ENCODE data around the gene AKAP8L. TPM values are rescaled to one million over a fixed set of nuclear protein-coding genes. Genes with fewer than 3 reads are reported as not detected.
A peak's percentile ranks its signal among the peaks of the same experiment; 100 is the strongest.

The AKAP8L gene
- total RNA-seq, 1 donor from 2014 or later: 75.3 TPM

DNA sequence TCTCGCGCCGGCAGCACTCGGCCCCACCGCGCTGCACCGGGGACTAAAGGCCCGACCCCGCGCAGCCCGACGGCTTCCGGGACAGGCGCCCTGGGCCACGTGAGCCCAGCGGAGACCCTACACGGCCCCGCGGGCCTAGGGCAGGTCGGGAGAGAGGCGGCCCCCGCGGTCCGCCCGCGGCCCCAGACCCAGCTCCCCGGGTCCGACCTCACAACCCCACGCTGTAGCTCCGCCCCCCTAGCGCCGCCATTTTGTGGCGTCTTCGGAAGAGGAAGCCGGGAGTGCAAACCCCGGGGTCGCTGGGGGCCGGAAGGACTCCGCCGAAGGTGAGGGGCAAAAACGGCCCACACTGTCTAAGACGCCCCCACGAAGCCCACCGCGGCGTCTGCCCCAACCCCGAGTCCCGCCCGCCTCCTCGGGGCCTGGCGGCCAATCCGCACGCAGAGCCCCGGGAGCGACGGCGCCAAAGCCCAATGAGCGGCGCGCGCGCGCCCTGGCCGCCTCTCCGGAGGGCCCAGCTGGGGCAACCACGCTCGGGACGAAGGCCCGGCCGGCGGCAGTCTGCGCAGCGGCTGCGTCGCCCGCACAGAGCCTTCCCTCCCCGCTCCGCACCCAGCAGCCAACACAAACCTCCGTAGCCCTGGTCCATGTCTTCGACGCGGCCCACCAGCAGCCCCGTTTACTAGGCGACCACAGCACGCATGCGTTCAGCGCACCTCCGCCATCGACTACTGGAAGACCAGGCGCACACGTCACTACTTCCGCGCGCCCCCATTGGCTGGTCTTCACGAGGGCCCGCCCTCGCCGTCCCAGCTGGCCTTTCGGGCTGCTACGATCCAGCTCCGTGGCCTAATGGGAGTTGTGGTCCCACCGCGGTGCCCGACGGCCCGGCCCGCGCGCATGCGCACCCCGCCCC, 39.4 kb downstream of the AKAP8L start, which contains the start of gene AKAP8:
Gene AKAP8, minus strand, starts transcription at position 705 of the 916 bp plus-strand sequence. Its CDS starts 56 bp downstream, at position 649.
- Histone ChIP-seq H3K4me3 (ENCODE audit: low read depth, low read length) (peak within 1 kb of the TSS; percentile 98), H3K36me3 (ENCODE audit: control insufficient read depth, insufficient read depth, low read length) (no peaks in the 10 kb centered on the region), H3K27me3 (ENCODE audit: control insufficient read depth, insufficient read depth, low read length) (no peaks in the 10 kb centered on the region)
- FAIRE-seq (no peak), DNase-seq (ENCODE audit: low read depth) (peak; percentile 91)
- TF ChIP-seq, protein P1, sequence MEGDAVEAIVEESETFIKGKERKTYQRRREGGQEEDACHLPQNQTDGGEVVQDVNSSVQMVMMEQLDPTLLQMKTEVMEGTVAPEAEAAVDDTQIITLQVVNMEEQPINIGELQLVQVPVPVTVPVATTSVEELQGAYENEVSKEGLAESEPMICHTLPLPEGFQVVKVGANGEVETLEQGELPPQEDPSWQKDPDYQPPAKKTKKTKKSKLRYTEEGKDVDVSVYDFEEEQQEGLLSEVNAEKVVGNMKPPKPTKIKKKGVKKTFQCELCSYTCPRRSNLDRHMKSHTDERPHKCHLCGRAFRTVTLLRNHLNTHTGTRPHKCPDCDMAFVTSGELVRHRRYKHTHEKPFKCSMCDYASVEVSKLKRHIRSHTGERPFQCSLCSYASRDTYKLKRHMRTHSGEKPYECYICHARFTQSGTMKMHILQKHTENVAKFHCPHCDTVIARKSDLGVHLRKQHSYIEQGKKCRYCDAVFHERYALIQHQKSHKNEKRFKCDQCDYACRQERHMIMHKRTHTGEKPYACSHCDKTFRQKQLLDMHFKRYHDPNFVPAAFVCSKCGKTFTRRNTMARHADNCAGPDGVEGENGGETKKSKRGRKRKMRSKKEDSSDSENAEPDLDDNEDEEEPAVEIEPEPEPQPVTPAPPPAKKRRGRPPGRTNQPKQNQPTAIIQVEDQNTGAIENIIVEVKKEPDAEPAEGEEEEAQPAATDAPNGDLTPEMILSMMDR (IDR thresholded peaks at IDR 0.05; ENCODE audit: insufficient read depth, low read length, severe bottlenecking): no peak

DNA sequence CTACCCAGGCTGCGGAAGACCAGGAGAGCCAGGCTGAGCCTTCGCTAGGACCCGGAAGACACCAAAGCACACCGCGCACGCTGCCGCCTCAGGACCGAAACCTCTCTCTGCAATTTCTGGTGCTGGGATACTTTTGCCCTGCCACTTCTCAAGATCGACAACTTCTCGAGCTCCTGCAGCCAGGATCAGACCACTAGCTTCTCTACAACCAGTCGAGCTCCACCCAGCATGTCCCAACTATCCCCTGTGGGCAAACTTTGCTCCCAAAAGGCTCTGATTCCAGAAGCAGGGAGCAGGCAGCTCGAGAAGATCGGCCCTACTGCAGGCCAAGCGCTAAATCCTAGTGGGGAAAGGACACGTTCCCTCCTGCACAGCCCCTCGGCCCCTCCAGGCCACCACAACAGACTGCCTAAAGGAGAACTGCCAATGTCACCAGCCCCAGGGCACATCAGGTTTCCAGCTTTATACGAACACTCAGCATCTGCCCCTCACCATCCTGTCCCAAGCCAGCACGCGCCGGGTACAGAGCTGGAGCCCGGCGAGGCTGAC, 40.2 kb downstream of the AKAP8L start:
- Histone ChIP-seq H3K4me3 (ENCODE audit: low read depth, low read length) (peak overlapping the region; percentile 98), H3K27me3 (ENCODE audit: control insufficient read depth, insufficient read depth, low read length) (no peaks in the 10 kb centered on the region), H3K36me3 (ENCODE audit: control insufficient read depth, insufficient read depth, low read length) (no peaks in the 10 kb centered on the region)
- TF ChIP-seq, protein P1 (IDR thresholded peaks at IDR 0.05; ENCODE audit: insufficient read depth, low read length, severe bottlenecking): no peak
- peak; percentile 37 for DNase-seq (ENCODE audit: low read depth)
- FAIRE-seq: no peak

DNA sequence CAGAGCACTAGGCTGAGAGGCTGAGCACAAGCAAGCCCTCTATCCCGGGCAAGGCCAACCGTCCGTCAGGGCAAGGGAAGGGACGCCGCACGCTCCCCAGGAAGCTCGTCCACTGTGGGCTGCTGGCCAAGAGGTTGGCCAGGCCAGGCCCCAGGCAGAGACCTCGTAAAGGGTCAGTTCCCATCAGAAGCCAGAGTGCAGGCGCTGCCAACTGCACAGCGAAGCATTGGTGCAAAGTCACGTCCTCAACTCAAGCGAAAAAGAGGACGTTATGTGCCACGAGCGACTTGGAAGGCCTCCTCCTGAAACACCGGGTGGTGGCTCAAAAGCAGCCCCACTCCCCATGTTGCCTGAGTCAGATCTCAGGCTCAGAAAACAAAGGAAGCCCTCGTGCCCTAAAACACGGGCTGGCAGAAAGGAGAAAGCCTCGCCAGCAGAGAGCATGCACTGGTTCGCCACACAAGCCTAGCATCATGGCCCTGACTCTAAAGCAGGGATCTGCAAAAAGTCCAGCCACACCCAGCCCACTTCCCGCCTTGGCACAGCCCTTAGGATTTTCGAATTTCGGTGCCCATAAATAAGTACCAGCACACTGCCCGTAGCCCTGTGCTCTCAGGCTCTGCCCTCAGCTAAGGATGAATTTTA, 43.9 kb downstream of the AKAP8L start:
- H3K4me3 ChIP-seq (ENCODE audit: low read depth, low read length): no peak overlapping the region
- H3K27me3 ChIP-seq (ENCODE audit: control insufficient read depth, insufficient read depth, low read length): no peaks in the 10 kb centered on the region
- TF ChIP-seq, protein P1 (IDR thresholded peaks at IDR 0.05; ENCODE audit: insufficient read depth, low read length, severe bottlenecking): no peak
- DNase-seq (ENCODE audit: low read depth) (no peak), FAIRE-seq (no peak)
- H3K36me3 ChIP-seq (ENCODE audit: control insufficient read depth, insufficient read depth, low read length): peaks cover 19% of the 10 kb centered on the region

DNA sequence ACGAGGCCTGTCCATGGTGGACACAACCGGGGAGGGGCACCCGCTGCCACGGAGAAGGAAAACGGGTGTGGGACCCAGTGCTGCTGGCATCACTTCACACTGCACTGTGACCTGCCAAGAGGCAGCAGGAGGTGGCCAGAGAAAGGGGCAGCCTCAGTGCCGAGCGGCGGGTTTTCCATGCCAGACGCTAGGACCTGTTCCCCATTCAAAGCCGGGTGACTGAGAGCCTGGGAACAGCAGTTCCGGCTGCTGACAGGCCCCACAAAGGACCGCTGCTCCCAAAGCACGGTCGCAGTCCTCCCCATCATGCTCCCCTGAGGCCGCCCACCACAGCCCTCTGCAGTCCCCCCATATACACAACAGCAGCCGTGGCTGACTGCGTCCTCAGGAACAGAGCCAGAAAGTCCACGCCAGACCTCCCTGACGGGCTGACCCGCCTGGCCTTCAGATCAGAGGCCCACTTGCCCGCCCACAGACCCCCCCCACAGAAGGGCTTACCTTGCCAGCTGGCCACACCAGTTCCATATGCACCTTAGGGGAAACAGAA, 44.6 kb downstream of the AKAP8L start:
- no peak for DNase-seq (ENCODE audit: low read depth)
- no peak for FAIRE-seq
- Histone ChIP-seq H3K27me3 (ENCODE audit: control insufficient read depth, insufficient read depth, low read length) (no peaks in the 10 kb centered on the region), H3K36me3 (ENCODE audit: control insufficient read depth, insufficient read depth, low read length) (peaks cover 25% of the 10 kb centered on the region), H3K4me3 (ENCODE audit: low read depth, low read length) (no peak overlapping the region)
- TF ChIP-seq, protein P1 (IDR thresholded peaks at IDR 0.05; ENCODE audit: insufficient read depth, low read length, severe bottlenecking): no peak

DNA sequence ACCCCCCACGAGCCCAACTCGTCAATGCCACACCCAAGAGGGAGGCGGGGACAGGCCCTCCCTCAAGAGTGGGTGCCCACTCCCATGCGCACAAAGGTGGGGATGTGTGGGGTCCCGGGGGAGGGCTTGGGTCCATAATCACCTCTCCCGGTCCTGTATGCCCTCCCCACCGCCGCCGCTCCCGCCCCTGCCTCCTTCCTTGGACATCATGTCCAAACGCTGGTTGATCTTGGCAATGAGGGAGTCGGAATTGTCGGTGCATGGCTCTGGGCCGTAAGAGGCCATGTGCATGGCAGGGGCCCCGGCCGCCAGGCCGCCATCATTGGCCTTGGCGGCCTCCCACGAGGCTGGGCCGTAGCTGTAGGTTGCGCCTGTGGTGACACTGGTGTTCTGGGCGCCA, 45.1 kb downstream of the AKAP8L start:
- Histone ChIP-seq H3K4me3 (ENCODE audit: low read depth, low read length) (no peak overlapping the region), H3K27me3 (ENCODE audit: control insufficient read depth, insufficient read depth, low read length) (no peaks in the 10 kb centered on the region), H3K36me3 (ENCODE audit: control insufficient read depth, insufficient read depth, low read length) (peaks cover 26% of the 10 kb centered on the region)
- TF ChIP-seq, protein P1 (IDR thresholded peaks at IDR 0.05; ENCODE audit: insufficient read depth, low read length, severe bottlenecking): no peak
- no peak for DNase-seq (ENCODE audit: low read depth)
- FAIRE-seq: no peak
